PC-3 (cell line): ENCODE results near the gene FGFRL1. TPM values are rescaled to one million over a fixed set of nuclear protein-coding genes. Genes with fewer than 3 reads are reported as not detected.

Source experiments
- ATAC-seq: fragments of 200-7000 bp; cut with Tn5 transposase; 2 replicates; pipeline ENCODE4 v1.9.1; 2020; ENCODE audit warnings: mild to moderate bottlenecking, moderate library complexity
- BruUV-seq: library from RNA; stranded (reverse); fragments of 400-500 nt; replicated peaks from 2 replicates; lab custom pipeline; 2021; lab: Mats Ljungman, UMichigan
- CTCF ChIA-PET: fragments of 300-600 bp; sonication (Branson Sonifier 250); formaldehyde crosslinking; loops from one replicate; lab custom pipeline; 2022; ENCODE audit warnings: antibody characterized with exemption; lab: Charles Lee
- POLR2A ChIA-PET: fragments of 300-600 bp; sonication (Branson Sonifier 250); formaldehyde crosslinking; loops from one replicate; lab custom pipeline; 2022; ENCODE audit warnings: antibody characterized with exemption; ENCODE audit not compliant: unreplicated experiment; lab: Charles Lee
- DNase-seq: peaks from one replicate; pipeline ENCODE4 v3.0.0-alpha.2; 2015
- H2AFZ ChIP-seq: fragments of 300-600 bp; sonication (generic); 2 replicates; pipeline ENCODE4 v1.6.0; 2016; ENCODE audit warnings: antibody characterized with exemption, low read length
- H3F3A ChIP-seq: fragments of 300-600 bp; sonication (generic); one replicate; pipeline ENCODE4 v1.6.0; 2017; ENCODE audit warnings: antibody characterized with exemption, low read length, control low read depth, mild to moderate bottlenecking; ENCODE audit not compliant: unreplicated experiment
- H3K27ac ChIP-seq: fragments of 300-600 bp; sonication (generic); 2 replicates; pipeline ENCODE4 v1.5.1; 2016; ENCODE audit warnings: mild to moderate bottlenecking, low read length
- H3K27me3 ChIP-seq: fragments of 300-600 bp; sonication (generic); 2 replicates; pipeline ENCODE4 v1.6.1; 2016; ENCODE audit warnings: low read length, mixed read lengths
- H3K36me3 ChIP-seq: fragments of 300-600 bp; sonication (generic); 2 replicates; pipeline ENCODE4 v1.6.1; 2016; ENCODE audit warnings: low read depth, mixed run types, low read length, mixed read lengths
- H3K4me1 ChIP-seq: fragments of 300-600 bp; sonication (generic); 2 replicates; pipeline ENCODE4 v1.5.1; 2016; ENCODE audit warnings: low read length; ENCODE audit not compliant: insufficient read depth
- H3K4me2 ChIP-seq: fragments of 300-600 bp; sonication (generic); 2 replicates; pipeline ENCODE4 v1.6.0; 2016; ENCODE audit warnings: low read length
- H3K4me3 ChIP-seq: fragments of 300-600 bp; sonication (generic); 2 replicates; pipeline ENCODE4 v1.5.1; 2016; ENCODE audit warnings: mild to moderate bottlenecking, low read length, mixed read lengths
- H3K79me2 ChIP-seq: fragments of 300-600 bp; sonication (generic); 2 replicates; pipeline ENCODE4 v1.6.1; 2017; ENCODE audit warnings: low read length, mixed read lengths
- H3K9ac ChIP-seq: fragments of 300-600 bp; sonication (generic); 2 replicates; pipeline ENCODE4 v1.6.0; 2016; ENCODE audit warnings: mild to moderate bottlenecking, low read length
- H3K9me2 ChIP-seq: fragments of 300-600 bp; sonication (generic); replicated peaks from 2 replicates; pipeline ENCODE4 v1.6.1; 2016; ENCODE audit warnings: mixed run types, low read length, mixed read lengths
- H3K9me3 ChIP-seq: fragments of 300-600 bp; sonication (generic); 2 replicates; pipeline ENCODE4 v1.6.1; 2016; ENCODE audit warnings: low read length, mixed read lengths
- H4K20me1 ChIP-seq: fragments of 300-600 bp; sonication (generic); 2 replicates; pipeline ENCODE4 v1.6.1; 2016; ENCODE audit warnings: low read length, mixed read lengths
- EZH2 ChIP-seq: fragments of 300-600 bp; sonication (generic); IDR thresholded peaks from one replicate; pipeline ENCODE4 v1.6.1; 2017; ENCODE audit warnings: antibody characterized with exemption, mild to moderate bottlenecking, low read length; ENCODE audit not compliant: unreplicated experiment
- EZH2phosphoT487 ChIP-seq: fragments of 300-600 bp; sonication (generic); IDR thresholded peaks from 2 replicates; pipeline ENCODE4 v1.6.1; 2018; ENCODE audit warnings: mild to moderate bottlenecking, antibody characterized with exemption, low read length, borderline replicate concordance
- intact Hi-C: fragments of 100-400 bp; cut with micrococcal nuclease; formaldehyde crosslinking; loops from 2 replicates; pipeline ENCODE4 v1.9.0; 2023
- total RNA-seq: library from RNA; depleted of rRNA; stranded (reverse); fragments of >200 nt; gene quantifications from 2 replicates; pipeline ENCODE4 v1.2.3, GENCODE V29; 2014
- TF ChIP-seq, protein P1 (sequence below): fragments of 300-600 bp; sonication (generic); conservative IDR thresholded peaks from 2 replicates; pipeline ENCODE4 v1.5.1; 2017; ENCODE audit warnings: antibody characterized with exemption, low read depth, mild to moderate bottlenecking, low read length

FGFRL1 gene
- total RNA-seq, 1 experiment from 2014 or later = 31.2 TPM

- ATAC-seq = no peak
- POLR2A ChIA-PET = no interaction called here
- Histone ChIP-seq H3K79me2 (no peaks in the 10 kb centered on the region), H3K9me2 (no peaks in the 10 kb centered on the region), H3K9ac (no peak overlapping the region), H3K27ac (no peak overlapping the region), H4K20me1 (no peaks in the 10 kb centered on the region), H3K27me3 (no peaks in the 10 kb centered on the region), H3K4me1 (no peaks in the 10 kb centered on the region), H3K4me2 (no peak overlapping the region), H3K36me3 (no peaks in the 10 kb centered on the region), H3K9me3 (no peaks in the 10 kb centered on the region), H2AFZ (no peak overlapping the region), H3K4me3 (no peak overlapping the region), H3F3A (no peaks in the 10 kb centered on the region)
- TSS peak; percentile 32 for BruUV-seq
- DNase-seq = no peak
- no peak for TF ChIP-seq EZH2phosphoT487
- TF ChIP-seq, protein P1, sequence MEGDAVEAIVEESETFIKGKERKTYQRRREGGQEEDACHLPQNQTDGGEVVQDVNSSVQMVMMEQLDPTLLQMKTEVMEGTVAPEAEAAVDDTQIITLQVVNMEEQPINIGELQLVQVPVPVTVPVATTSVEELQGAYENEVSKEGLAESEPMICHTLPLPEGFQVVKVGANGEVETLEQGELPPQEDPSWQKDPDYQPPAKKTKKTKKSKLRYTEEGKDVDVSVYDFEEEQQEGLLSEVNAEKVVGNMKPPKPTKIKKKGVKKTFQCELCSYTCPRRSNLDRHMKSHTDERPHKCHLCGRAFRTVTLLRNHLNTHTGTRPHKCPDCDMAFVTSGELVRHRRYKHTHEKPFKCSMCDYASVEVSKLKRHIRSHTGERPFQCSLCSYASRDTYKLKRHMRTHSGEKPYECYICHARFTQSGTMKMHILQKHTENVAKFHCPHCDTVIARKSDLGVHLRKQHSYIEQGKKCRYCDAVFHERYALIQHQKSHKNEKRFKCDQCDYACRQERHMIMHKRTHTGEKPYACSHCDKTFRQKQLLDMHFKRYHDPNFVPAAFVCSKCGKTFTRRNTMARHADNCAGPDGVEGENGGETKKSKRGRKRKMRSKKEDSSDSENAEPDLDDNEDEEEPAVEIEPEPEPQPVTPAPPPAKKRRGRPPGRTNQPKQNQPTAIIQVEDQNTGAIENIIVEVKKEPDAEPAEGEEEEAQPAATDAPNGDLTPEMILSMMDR = no peak
- no peak for TF ChIP-seq EZH2
- CTCF ChIA-PET = no interaction called here
- intact Hi-C loops = no loop called here
Measured at GRCh38 chr4:1023895-1024740, 12.7 kb downstream of the FGFRL1 start.

- no peak for ATAC-seq
- ChIA-PET POLR2A (no interaction called here), CTCF (no interaction called here)
Measured at GRCh38 chr4:1024882-1025545, 13.6 kb downstream of the FGFRL1 start.

GRCh38 chr4:1026115-1026514 is 14.7 kb downstream of the FGFRL1 start:
- DNase-seq = peak; percentile 19
- H3K27ac ChIP-seq = no peak overlapping the region
- H2AFZ ChIP-seq = no peak overlapping the region
- H3K4me2 ChIP-seq = no peak overlapping the region
- no peaks in the 10 kb centered on the region; the same call in 1 of the 2 replicates for H3K4me1 ChIP-seq
- peak; percentile 52 for ATAC-seq
- H4K20me1 ChIP-seq = no peaks in the 10 kb centered on the region
- H3K4me3 ChIP-seq = no peak overlapping the region
- H3K36me3 ChIP-seq = no peaks in the 10 kb centered on the region
- H3K9ac ChIP-seq = no peak overlapping the region
- no peaks in the 10 kb centered on the region for H3F3A ChIP-seq
- no peak for TF ChIP-seq EZH2
- TF ChIP-seq, protein P1 = no peak
- no peak for TF ChIP-seq EZH2phosphoT487
- POLR2A ChIA-PET = no interaction called here
- no peaks in the 10 kb centered on the region for H3K27me3 ChIP-seq
- H3K9me3 ChIP-seq = no peaks in the 10 kb centered on the region
- no peaks in the 10 kb centered on the region for H3K9me2 ChIP-seq
- CTCF ChIA-PET = no interaction called here
- TSS peak; percentile 48 for BruUV-seq
- no peaks in the 10 kb centered on the region for H3K79me2 ChIP-seq
- intact Hi-C loops = no loop called here

More at GRCh38 chr4:1024882-1025545, 13.6 kb downstream of the FGFRL1 start:
- Histone ChIP-seq H3K4me2 (no peak overlapping the region), H3K9me2 (no peaks in the 10 kb centered on the region), H3K27me3 (no peaks in the 10 kb centered on the region), H3K27ac (no peak overlapping the region), H4K20me1 (no peaks in the 10 kb centered on the region), H2AFZ (no peak overlapping the region), H3K36me3 (no peaks in the 10 kb centered on the region), H3K9me3 (no peaks in the 10 kb centered on the region), H3K4me3 (no peak overlapping the region), H3K9ac (no peak overlapping the region), H3K4me1 (no peaks in the 10 kb centered on the region; the same call in 1 of the 2 replicates), H3K79me2 (no peaks in the 10 kb centered on the region), H3F3A (no peaks in the 10 kb centered on the region)
- BruUV-seq = no TSS peak
- intact Hi-C loops = no loop called here
- TF ChIP-seq EZH2phosphoT487 = no peak
- no peak for DNase-seq
